Dermis blood vessel endothelial cell (primary cell): ENCODE measurements around the gene RNASE3. TPM values are rescaled to one million over a fixed set of nuclear protein-coding genes. Genes with fewer than 3 reads are reported as not detected.
"Not testable (repeated sequence)": the region's sequence is repeated elsewhere in the genome, so short reads cannot be mapped to it uniquely, and the experiment has no call there.

Source experiments
- DNase-seq: peaks from one replicate; pipeline ENCODE4 v3.0.0; 2010
- total RNA-seq: library from RNA; depleted of rRNA; stranded (reverse); fragments of >200 nt; gene quantifications from 2 replicates; pipeline ENCODE4 v1.2.3, GENCODE V29; 2014

RNASE3 gene
- total RNA-seq, 1 donor from 2014 or later = not detected

DNA sequence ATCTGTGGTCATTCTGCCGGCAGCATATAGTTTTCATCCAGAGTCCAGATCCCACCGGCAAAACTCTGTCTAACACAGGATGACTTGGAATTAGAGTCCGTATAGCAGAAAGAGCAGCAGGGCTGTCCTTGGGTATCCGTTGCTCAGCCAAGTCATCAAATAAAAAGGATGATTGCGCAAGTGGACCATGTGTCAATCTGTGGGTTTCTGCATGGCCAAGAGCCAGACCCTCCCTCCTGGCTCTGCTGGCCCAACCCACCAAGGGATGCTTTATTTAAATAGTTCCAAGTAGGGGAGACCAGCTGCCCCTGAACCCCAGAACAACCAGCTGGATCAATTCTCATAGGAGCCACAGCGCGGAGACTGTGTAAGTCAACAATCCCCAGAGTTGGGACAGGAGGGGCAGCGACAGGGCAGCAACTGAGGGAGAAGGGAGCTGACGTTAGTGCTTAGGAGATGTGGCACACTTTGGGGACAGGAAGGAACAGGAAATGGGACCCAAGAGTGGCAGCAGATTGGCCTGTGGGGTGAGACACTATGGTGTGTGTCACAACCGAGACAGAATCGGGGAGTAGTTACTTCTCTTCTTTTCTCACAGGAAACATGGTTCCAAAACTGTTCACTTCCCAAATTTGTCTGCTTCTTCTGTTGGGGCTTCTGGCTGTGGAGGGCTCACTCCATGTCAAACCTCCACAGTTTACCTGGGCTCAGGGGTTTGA lies 28.0 kb downstream of the RNASE3 start:
- not testable (repeated sequence) for DNase-seq

DNA sequence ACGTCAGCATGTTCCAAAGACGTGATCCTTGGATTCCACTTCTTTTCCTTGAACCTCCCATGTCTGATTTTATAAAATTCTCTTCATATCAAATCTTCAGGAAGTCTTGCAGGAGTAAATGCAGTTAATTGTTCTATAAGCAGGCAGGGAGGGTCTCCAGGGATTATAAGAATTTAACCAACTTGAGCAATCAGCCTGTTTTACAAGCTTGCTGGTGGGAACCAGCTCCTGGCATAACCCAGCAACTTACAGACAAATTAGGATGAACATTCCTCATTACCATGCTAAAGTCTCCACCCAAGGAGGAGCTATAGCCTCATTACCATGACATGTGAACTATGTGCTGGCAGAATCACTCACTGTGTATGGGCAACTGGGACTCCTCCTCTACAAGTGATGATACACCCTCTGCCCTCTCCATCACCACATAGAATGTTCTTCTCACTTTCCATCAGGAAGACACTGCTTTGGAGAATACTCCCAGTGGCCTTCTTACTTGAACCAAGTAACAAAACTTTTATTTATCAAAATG lies 32.6 kb downstream of the RNASE3 start:
- DNase-seq = not testable (repeated sequence)

DNA sequence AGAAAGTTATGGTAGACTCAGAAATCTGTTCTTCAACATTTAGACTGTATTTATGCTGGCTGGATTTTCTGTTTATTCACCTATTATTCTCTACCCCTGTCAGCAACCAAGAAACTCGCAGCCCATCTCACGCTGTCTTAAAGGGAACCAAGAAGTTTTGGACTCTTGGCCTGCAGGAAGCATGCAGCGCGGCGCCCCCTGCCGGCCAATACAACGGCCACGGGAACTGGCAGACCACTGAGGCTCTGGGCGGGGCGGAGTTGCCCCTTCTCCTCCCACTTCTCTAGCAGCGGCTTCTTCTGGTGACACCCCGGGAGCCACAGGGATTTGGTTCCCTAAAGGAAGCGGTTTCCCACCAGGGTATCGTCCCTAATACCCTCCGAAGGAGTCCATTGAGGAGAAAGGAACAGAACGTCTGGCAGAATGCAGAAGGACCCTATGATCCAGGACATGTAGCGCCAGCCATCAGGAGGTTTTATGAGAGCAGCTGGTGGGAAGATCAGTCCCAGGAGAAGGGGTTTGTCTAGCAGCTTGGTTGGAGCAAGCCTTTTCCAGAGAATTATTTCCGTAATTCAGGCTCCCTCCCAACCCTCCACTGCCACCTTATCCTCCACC lies 43.1 kb downstream of the RNASE3 start:
- DNase-seq = peak; percentile 36

DNA sequence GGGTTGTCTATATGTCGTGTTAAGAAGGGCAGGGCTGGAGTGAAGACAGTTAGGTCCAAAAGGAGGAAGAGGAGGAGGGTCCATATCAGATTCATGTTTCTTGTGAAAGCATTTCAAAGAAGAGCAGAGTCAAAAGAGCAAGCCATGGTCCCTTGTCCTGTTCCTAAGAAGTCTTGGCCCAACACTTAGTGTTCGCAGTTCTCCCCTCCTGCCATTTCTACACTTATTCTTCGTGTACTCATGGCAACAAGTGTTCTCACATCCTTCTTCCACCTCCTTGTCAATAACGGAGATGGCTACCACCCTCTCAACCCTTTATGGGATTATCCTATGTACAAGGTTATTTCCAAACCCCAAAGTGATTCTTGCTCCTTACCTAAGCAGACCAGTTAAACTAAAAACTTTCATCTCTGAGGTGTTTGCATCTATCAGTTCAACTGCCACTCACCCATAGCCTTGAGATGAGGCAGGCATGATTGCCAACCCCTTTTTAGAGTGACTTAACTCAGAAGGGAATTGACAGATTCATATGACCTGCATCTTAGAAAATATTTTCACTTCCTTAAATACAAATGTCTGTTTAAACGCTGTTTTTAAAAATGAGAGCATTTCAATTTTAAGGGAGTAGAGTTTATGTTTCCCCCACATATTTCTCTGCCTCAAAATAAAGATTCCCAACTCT lies 44.3 kb downstream of the RNASE3 start:
- DNase-seq = no peak

Other genes with a start within 250 kb of the RNASE3 start
- not detected in 2 replicates for gene OR6S1, start 249.7 kb upstream of the RNASE3 start, total RNA-seq
- gene RNASE4, start 206.8 kb upstream of the RNASE3 start, total RNA-seq = 11.4 and 25.7 TPM in 2 replicates
- gene ANG, start 202.6 kb upstream of the RNASE3 start, total RNA-seq = 6.3 and 6.4 TPM in 2 replicates
- gene EDDM3A, start 145.5 kb upstream of the RNASE3 start, total RNA-seq = not detected in 2 replicates
- gene EDDM3B, start 123.0 kb upstream of the RNASE3 start, total RNA-seq = not detected in 2 replicates
- gene RNASE6, start 110.1 kb upstream of the RNASE3 start, total RNA-seq = 0.14 and 0.17 TPM in 2 replicates
- 28.6 and 64.0 TPM in 2 replicates for gene RNASE1, start 88.5 kb upstream of the RNASE3 start, total RNA-seq
- gene RNASE2, start 64.1 kb downstream of the RNASE3 start, total RNA-seq = 0.14 TPM in 1 of 2 replicates, not detected in the other
- 32.8 and 32.9 TPM in 2 replicates for gene METTL17, start 98.6 kb downstream of the RNASE3 start, total RNA-seq
- not detected in 2 replicates for gene SLC39A2, start 107.9 kb downstream of the RNASE3 start, total RNA-seq
- 3.3 and 3.6 TPM in 2 replicates for gene NDRG2, start 133.7 kb downstream of the RNASE3 start, total RNA-seq
- not detected in 2 replicates for gene TPPP2, start 138.8 kb downstream of the RNASE3 start, total RNA-seq
- gene RNASE13, start 143.4 kb downstream of the RNASE3 start, total RNA-seq = not detected in 2 replicates
- not detected in 2 replicates for gene RNASE7, start 151.0 kb downstream of the RNASE3 start, total RNA-seq
- not detected in 2 replicates for gene RNASE8, start 166.4 kb downstream of the RNASE3 start, total RNA-seq
- gene ARHGEF40, start 178.9 kb downstream of the RNASE3 start, total RNA-seq = 6.2 and 7.3 TPM in 2 replicates
- 5.1 and 7.0 TPM in 2 replicates for gene ZNF219, start 207.3 kb downstream of the RNASE3 start, total RNA-seq
- 0.19 TPM in 1 of 2 replicates, not detected in the other for gene TMEM253, start 209.7 kb downstream of the RNASE3 start, total RNA-seq